ENCODE results near the gene CXorf58. TPM values are rescaled to one million over a fixed set of nuclear protein-coding genes. Genes with fewer than 3 reads are reported as not detected.
"Not testable (repeated sequence)": the region's sequence is repeated elsewhere in the genome, so short reads cannot be mapped to it uniquely, and the experiment has no call there.

The CXorf58 gene, protein sequence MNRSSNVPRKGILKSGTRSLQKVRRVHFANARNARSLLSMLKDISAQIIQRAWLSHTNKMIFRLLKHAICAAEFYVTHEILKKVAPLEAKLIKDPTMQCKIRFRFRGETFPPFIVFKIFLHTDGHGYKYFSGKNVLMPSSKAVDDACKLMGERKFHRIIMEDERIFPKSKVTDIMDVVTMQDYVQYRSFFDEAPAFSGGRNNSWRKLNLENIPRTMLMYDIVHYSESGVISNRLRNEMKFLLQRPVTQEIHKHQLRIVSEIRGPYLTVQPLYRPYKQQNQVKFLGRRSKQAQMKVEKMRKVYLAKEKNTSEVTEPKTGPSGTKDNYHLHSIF
- not detected in 2 replicates for total RNA-seq (2022)
- percentile 18 among the genes with signal in this experiment for Bru-seq, nascent RNA
- percentile 20 among the genes with signal in this experiment for BruChase-seq, experiment 1, labeled RNA remaining after a 6-hour chase
- BruChase-seq, experiment 2, labeled RNA remaining after a 2-hour chase = percentile 19 among the genes with signal in this experiment
- long read RNA-seq = 0 reads

DNA sequence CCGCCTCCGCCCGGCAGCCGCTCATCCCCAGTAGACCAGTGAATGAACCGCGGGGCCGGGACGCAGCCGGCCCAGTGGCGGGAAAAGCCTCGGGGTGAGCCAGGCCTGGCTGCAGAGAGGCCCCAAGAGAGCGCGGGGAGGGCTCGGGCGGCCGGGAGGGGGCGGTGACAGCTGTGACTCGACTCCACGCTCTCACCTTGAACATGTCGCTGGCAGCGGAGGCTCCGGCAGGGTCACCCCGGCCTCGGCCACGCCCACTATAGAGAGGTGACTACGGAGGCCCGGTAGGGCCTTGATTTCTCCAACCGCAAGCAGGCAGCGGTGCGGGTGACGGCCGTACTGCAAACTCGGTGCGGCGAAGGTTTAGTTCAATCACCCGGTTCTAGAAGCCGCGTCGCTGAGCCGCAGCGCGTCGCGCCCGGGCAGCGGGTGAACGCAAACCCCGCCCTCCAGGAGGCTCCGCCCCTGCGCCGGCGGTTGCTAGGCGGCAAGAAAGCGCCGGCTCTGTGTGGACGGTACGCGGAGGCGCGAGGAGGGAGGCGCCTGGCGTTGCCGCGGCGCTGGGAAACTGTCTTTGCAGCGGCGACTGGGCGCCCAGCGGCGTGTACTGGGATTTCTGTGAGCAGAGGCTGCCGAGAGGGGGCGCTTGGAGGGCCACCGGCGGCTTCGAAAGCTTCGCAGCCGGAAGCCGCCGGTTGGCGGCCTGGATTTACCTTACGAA lies at the start of gene CXorf58, which contains the start of gene APOO:
Gene CXorf58, plus strand, starts transcription at position 509 of the 721 bp plus-strand sequence. CDS start 2,297 bp downstream, outside the sequence.
Gene APOO, minus strand, starts transcription at position 441 of the 721 bp plus-strand sequence. Its CDS starts 236 bp downstream, at position 205.
- TF ChIP-seq, protein P1, sequence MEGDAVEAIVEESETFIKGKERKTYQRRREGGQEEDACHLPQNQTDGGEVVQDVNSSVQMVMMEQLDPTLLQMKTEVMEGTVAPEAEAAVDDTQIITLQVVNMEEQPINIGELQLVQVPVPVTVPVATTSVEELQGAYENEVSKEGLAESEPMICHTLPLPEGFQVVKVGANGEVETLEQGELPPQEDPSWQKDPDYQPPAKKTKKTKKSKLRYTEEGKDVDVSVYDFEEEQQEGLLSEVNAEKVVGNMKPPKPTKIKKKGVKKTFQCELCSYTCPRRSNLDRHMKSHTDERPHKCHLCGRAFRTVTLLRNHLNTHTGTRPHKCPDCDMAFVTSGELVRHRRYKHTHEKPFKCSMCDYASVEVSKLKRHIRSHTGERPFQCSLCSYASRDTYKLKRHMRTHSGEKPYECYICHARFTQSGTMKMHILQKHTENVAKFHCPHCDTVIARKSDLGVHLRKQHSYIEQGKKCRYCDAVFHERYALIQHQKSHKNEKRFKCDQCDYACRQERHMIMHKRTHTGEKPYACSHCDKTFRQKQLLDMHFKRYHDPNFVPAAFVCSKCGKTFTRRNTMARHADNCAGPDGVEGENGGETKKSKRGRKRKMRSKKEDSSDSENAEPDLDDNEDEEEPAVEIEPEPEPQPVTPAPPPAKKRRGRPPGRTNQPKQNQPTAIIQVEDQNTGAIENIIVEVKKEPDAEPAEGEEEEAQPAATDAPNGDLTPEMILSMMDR (IDR thresholded peaks at IDR 0.05; ENCODE audit: unreplicated experiment) = peak; percentile 48
- Mint-ChIP-seq H3K27ac (ENCODE audit: low read depth, unreplicated experiment) (peak within 1 kb of the TSS; percentile 66), H3K9me3 (ENCODE audit: unreplicated experiment) (no peaks in the 10 kb centered on the region), H3K4me1 (ENCODE audit: insufficient read depth, unreplicated experiment) (no peaks in the 10 kb centered on the region), H3K36me3 (ENCODE audit: insufficient read depth, unreplicated experiment) (no peaks in the 10 kb centered on the region), H3K4me3 (ENCODE audit: unreplicated experiment) (peak within 1 kb of the TSS; percentile 69), H3K27me3 (ENCODE audit: insufficient read depth, unreplicated experiment) (peaks cover 30% of the 10 kb centered on the region)
- ChIA-PET CTCF (interaction anchor here (1.5 to 2.0 kb wide), 5 partner anchors 119 to 214 kb away, joined by 3 to 10 read pairs (median 6); partner anchors contain the start of genes EIF2S3 and SAT1), POLR2A (interaction anchor here (0.6 to 3.4 kb wide), 11 partner anchors 74 to 215 kb away, joined by 3 to 43 read pairs (median 5); partner anchors contain the start of genes ACOT9, EIF2S3, KLHL15 and SAT1)
- BruUV-seq (replicated peaks) = no TSS peak
- DNase-seq (ENCODE audit: unreplicated experiment) = peak; percentile 86
- intact Hi-C loops (cut with micrococcal nuclease) = loop anchor here (1.0 to 2.0 kb wide), 4 partner anchors 117 to 335 kb away; partner anchors contain the start of gene EIF2S3

- DNase-seq (ENCODE audit: unreplicated experiment); H3K9me3 Mint-ChIP-seq (ENCODE audit: unreplicated experiment); intact Hi-C loops (cut with micrococcal nuclease); CTCF ChIA-PET; H3K4me3 Mint-ChIP-seq (ENCODE audit: unreplicated experiment); H3K27ac Mint-ChIP-seq (ENCODE audit: low read depth, unreplicated experiment); H3K4me1 Mint-ChIP-seq (ENCODE audit: insufficient read depth, unreplicated experiment); BruUV-seq (replicated peaks): not testable (repeated sequence)
- POLR2A ChIA-PET = interaction anchor here (0.6 kb wide), 2 partner anchors 93 to 161 kb away, joined by 3 to 4 read pairs; no protein-coding TSS in a partner anchor
- Mint-ChIP-seq H3K27me3 (ENCODE audit: insufficient read depth, unreplicated experiment) (peaks cover 25% of the 10 kb centered on the region), H3K36me3 (ENCODE audit: insufficient read depth, unreplicated experiment) (peaks cover 22% of the 10 kb centered on the region)
These were observed 48.6 kb upstream of the CXorf58 start for GRCh38 chrX:23859238-23859637.

- Mint-ChIP-seq H3K4me1 (ENCODE audit: insufficient read depth, unreplicated experiment) (no peaks in the 10 kb centered on the region), H3K36me3 (ENCODE audit: insufficient read depth, unreplicated experiment) (peaks cover 22% of the 10 kb centered on the region), H3K9me3 (ENCODE audit: unreplicated experiment) (no peaks in the 10 kb centered on the region), H3K27me3 (ENCODE audit: insufficient read depth, unreplicated experiment) (peaks cover 25% of the 10 kb centered on the region), H3K27ac (ENCODE audit: low read depth, unreplicated experiment) (no peak overlapping the region), H3K4me3 (ENCODE audit: unreplicated experiment) (no peak overlapping the region)
- TF ChIP-seq, protein P1 (IDR thresholded peaks at IDR 0.05; ENCODE audit: unreplicated experiment) = no peak
- DNase-seq (ENCODE audit: unreplicated experiment) = no peak
- intact Hi-C loops (cut with micrococcal nuclease) = no loop called here
- no TSS peak for BruUV-seq (replicated peaks)
- POLR2A ChIA-PET = interaction anchor here (0.6 kb wide), 2 partner anchors 12 to 23 kb away, joined by 3 to 4 read pairs; no protein-coding TSS in a partner anchor
- CTCF ChIA-PET = interaction anchor here (1.0 kb wide), 1 partner anchor 401 kb away, joined by 4 read pairs; no protein-coding TSS in a partner anchor
These were observed 46.5 kb upstream of the CXorf58 start for GRCh38 chrX:23861215-23861896.

DNA sequence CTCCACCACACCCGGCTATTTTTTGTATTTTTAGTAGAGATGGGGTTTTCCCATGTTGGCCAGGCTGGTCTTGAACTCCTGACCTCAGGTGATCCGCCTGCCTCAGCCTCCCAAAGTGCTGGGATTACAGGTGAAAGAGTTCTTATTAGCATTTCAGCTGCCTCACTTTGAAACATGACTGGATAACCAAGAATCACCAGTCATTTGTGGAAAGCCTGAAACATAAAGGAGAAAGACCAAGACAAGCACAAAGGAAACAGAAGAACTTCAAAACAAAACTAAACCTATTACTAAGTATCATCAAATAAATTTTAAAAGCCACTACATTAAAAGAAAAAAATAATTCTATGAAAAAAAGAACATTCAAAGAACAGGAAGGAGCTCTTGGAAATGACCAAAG lies 45.9 kb upstream of the CXorf58 start:
- H3K27ac Mint-ChIP-seq (ENCODE audit: low read depth, unreplicated experiment); DNase-seq (ENCODE audit: unreplicated experiment); H3K4me3 Mint-ChIP-seq (ENCODE audit: unreplicated experiment); H3K9me3 Mint-ChIP-seq (ENCODE audit: unreplicated experiment); intact Hi-C loops (cut with micrococcal nuclease); H3K4me1 Mint-ChIP-seq (ENCODE audit: insufficient read depth, unreplicated experiment); BruUV-seq (replicated peaks): not testable (repeated sequence)
- POLR2A ChIA-PET = interaction anchor here (0.6 kb wide), 2 partner anchors 13 to 22 kb away, joined by 3 to 4 read pairs; no protein-coding TSS in a partner anchor
- CTCF ChIA-PET = interaction anchor here (1.0 to 1.5 kb wide), 2 partner anchors 40 to 400 kb away, joined by 4 read pairs; no protein-coding TSS in a partner anchor
- peaks cover 19% of the 10 kb centered on the region for H3K27me3 Mint-ChIP-seq (ENCODE audit: insufficient read depth, unreplicated experiment)
- H3K36me3 Mint-ChIP-seq (ENCODE audit: insufficient read depth, unreplicated experiment) = peaks cover 22% of the 10 kb centered on the region
